ENCODE measurements around the gene CLDN14. TPM values are rescaled to one million over a fixed set of nuclear protein-coding genes. Genes with fewer than 3 reads are reported as not detected.

The CLDN14 gene
- total RNA-seq, 1 experiment from 2014 or later, result not detected

GRCh38 chr21:36463204-36463603 is 16.7 kb downstream of the CLDN14 start:
- no peak overlapping the region for H3K9ac ChIP-seq (ENCODE audit: extremely low read depth, insufficient read length, low read length)
- no peaks in the 10 kb centered on the region for H3K23me2 ChIP-seq (ENCODE audit: insufficient read length, low read depth, low read length, poor library complexity, severe bottlenecking)
- TF ChIP-seq CTCF (conservative IDR thresholded peaks at IDR 0.05), result no peak
- no peaks in the 10 kb centered on the region for H3K36me3 Mint-ChIP-seq (ENCODE audit: insufficient read depth in 1 of 3, low read depth in 3 of 3)
- H3K23ac ChIP-seq (ENCODE audit: insufficient read length, low read depth, low read length), result no peak overlapping the region
- no peak overlapping the region for H2AFZ ChIP-seq (ENCODE audit: low read length)
- H4K8ac ChIP-seq (replicated peaks; ENCODE audit: insufficient read length, low read depth, low read length), result no peak overlapping the region
- H2BK20ac ChIP-seq (ENCODE audit: low read depth, low read length, poor library complexity, severe bottlenecking), result no peak overlapping the region
- no peak overlapping the region for H2BK12ac ChIP-seq (ENCODE audit: insufficient read length, low read depth, low read length)
- no peak overlapping the region for H2BK120ac ChIP-seq (ENCODE audit: low read depth, low read length, poor library complexity, severe bottlenecking)
- H2BK5ac ChIP-seq (ENCODE audit: insufficient read length, low read length), result no peak overlapping the region
- H3K79me2 ChIP-seq (ENCODE audit: insufficient read depth, low read length), result no peaks in the 10 kb centered on the region
- H3K14ac ChIP-seq (ENCODE audit: insufficient read depth, low read length), result no peak overlapping the region
- no peak overlapping the region for H2AK5ac ChIP-seq (ENCODE audit: insufficient read length, low read length)
- H3K4me3 Mint-ChIP-seq, result no peak overlapping the region; a peak in 1 of 5 replicates
- H4K20me1 ChIP-seq (ENCODE audit: control insufficient read depth, insufficient read depth, insufficient read length), result no peaks in the 10 kb centered on the region
- H3K4me1 Mint-ChIP-seq, result peaks cover 25 to 40% of the 10 kb centered on the region in 2 experiments
- no peak overlapping the region for H3T11ph ChIP-seq (ENCODE audit: low read length)
- no peak overlapping the region for H3K4ac ChIP-seq (ENCODE audit: low read depth, low read length)
- H4K91ac ChIP-seq (ENCODE audit: insufficient read length, low read depth, low read length), result no peak overlapping the region
- H4K5ac ChIP-seq (ENCODE audit: insufficient read length, low read depth, low read length), result no peak overlapping the region
- H3K27me3 Mint-ChIP-seq (ENCODE audit: low read depth), result no peaks in the 10 kb centered on the region
- peak overlapping the region in 1 of 3 experiments; percentile 51; a peak in 1 of 7 replicates for H3K27ac Mint-ChIP-seq
- DNase-seq, result no peak
- H3K9me3 ChIP-seq (ENCODE audit: control insufficient read depth, low read depth, low read length), result no peaks in the 10 kb centered on the region
- H3K4me1 ChIP-seq (ENCODE audit: insufficient read depth, low read length), result 0 out of 2 replicates have a peak, but pooled peaks cover 5% of the 10 kb centered on the region
- no peak overlapping the region for H3K18ac ChIP-seq (ENCODE audit: insufficient read length, low read depth, low read length)
- no peak overlapping the region for H2BK15ac ChIP-seq (ENCODE audit: low read depth, low read length)
- H3K56ac ChIP-seq (ENCODE audit: insufficient read length, low read depth, low read length), result no peak overlapping the region
- no peaks in the 10 kb centered on the region for H3K27me3 ChIP-seq (ENCODE audit: insufficient read depth, low read length)
- H3K4me2 ChIP-seq (ENCODE audit: insufficient read depth, insufficient read length, low read length), result no peak overlapping the region
- no CpG with 5 or more reads among the region's 10 CpGs for WGBS (ENCODE audit: extremely low coverage, insufficient read length, low lambda C conversion rate)
- H3K79me1 ChIP-seq (ENCODE audit: insufficient read depth, low read depth, low read length, poor library complexity, severe bottlenecking), result no peaks in the 10 kb centered on the region
- no peak overlapping the region for H3K27ac ChIP-seq (ENCODE audit: insufficient read length, low read depth, low read length)
- no peaks in the 10 kb centered on the region for H3K9me3 Mint-ChIP-seq

Measured in H9 (cell line).